OCI-LY3 (cell line): ENCODE results near the gene NEK2.
A peak's percentile ranks its signal among the peaks of the same experiment; 100 is the strongest.

Experiments used
- H2AFZ ChIP-seq: fragments of 200-600, 300-600 bp; shearing (Covaris generic); 2 replicates; pipeline ENCODE4 v1.6.0; 2014; ENCODE audit warnings: antibody characterized with exemption, low read depth, low read length
- H3K27ac ChIP-seq: fragments of 200-600, 300-600 bp; sonication (generic); 2 replicates; pipeline ENCODE4 v1.5.1; 2014; ENCODE audit warnings: mild to moderate bottlenecking, low read length, moderate library complexity, mixed read lengths
- H3K27me3 ChIP-seq: fragments of 200-600, 300-600 bp; sonication (generic); 2 replicates; pipeline ENCODE4 v1.6.1; 2014; ENCODE audit warnings: low read depth, low read length, mixed read lengths
- H3K36me3 ChIP-seq: fragments of 200-600, 300-600 bp; sonication (generic); replicated peaks from 2 replicates; pipeline ENCODE3; 2014; ENCODE audit warnings: low read depth, low read length, mixed read lengths
- H3K4me1 ChIP-seq: fragments of 300-600, 200-600 bp; sonication (generic); 2 replicates; pipeline ENCODE4 v1.6.1; 2014; ENCODE audit warnings: low read length, mixed read lengths
- H3K4me2 ChIP-seq: fragments of 200-600, 300-600 bp; sonication (generic); 2 replicates; pipeline ENCODE4 v1.6.1; 2014; ENCODE audit warnings: low read length, mixed read lengths
- H3K4me3 ChIP-seq: fragments of 300-600, 200-600 bp; sonication (generic); 2 replicates; pipeline ENCODE4 v1.5.1; 2014; ENCODE audit warnings: antibody characterized with exemption, mild to moderate bottlenecking, low read length, moderate library complexity
- H3K79me2 ChIP-seq: fragments of 300-600, 200-600 bp; shearing (Covaris generic); 2 replicates; pipeline ENCODE4 v1.6.1; 2014; ENCODE audit warnings: mild to moderate bottlenecking, low read length, mixed read lengths
- H3K9ac ChIP-seq: fragments of 300-600, 200-600 bp; shearing (Covaris generic); 2 replicates; pipeline ENCODE4 v1.6.0; 2014; ENCODE audit warnings: mild to moderate bottlenecking, low read length, moderate library complexity
- H3K9me3 ChIP-seq: fragments of 200-600, 300-600 bp; shearing (Covaris generic); 2 replicates; pipeline ENCODE4 v1.6.1; 2014; ENCODE audit warnings: low read length, mixed read lengths; ENCODE audit not compliant: insufficient read depth
- H4K20me1 ChIP-seq: fragments of 200-600, 300-600 bp; sonication (generic); 2 replicates; pipeline ENCODE4 v1.6.1; 2016; ENCODE audit warnings: low read length, mixed read lengths; ENCODE audit not compliant: insufficient read depth
- CTCF ChIP-seq: fragments of 200-600, 300-600 bp; sonication (generic); IDR thresholded peaks from 2 replicates; pipeline ENCODE4 v1.5.1; 2014; ENCODE audit warnings: antibody characterized with exemption, low read length, low read depth
- EZH2phosphoT487 ChIP-seq: fragments of 200-600 bp; shearing (Covaris generic); IDR thresholded peaks from 2 replicates; pipeline ENCODE4 v1.6.1; 2018; ENCODE audit warnings: antibody characterized with exemption, mixed run types, low read depth

Gene NEK2

DNA sequence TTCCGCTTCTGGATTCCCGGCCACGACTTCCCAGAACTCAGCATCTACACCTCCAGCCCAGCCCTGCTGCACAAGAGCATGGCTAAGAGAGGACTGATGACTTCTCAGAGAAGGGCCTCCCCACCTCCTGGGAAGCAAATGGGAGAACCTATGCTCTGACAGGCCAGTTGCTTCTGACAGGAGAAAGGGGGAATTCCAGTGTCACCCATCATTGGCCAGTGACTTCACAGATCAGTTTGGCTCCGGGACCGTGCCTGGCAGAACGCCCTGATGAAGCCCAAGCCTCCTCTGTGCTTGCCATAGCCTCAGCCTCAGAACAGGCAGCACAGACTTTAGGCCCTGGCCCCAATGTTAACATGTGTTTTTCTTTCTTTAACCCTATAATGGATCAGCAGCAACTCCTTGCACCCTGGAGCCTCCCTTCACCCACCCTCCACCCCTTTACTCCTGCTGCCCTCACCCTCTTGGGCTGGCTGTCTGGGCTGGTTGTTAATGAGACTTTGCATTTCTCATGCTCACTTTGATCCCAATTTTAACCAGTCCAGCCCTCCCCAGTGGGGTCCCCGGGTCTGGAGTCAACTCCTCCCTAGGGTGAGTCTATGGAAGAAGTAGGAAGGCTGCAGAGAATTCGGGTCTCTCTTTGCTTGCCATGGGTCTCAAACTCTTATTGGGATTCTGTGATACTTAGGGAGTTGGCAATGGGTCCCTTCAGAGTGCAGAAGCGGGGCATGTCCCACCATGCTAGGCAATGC lies 53.8 kb downstream of the NEK2 start:
- no peak for TF ChIP-seq CTCF
- no peak for TF ChIP-seq EZH2phosphoT487
- Histone ChIP-seq H3K9me3 (no peaks in the 10 kb centered on the region), H3K4me1 (no peaks in the 10 kb centered on the region), H3K79me2 (no peaks in the 10 kb centered on the region), H3K4me3 (no peak overlapping the region), H3K4me2 (no peak overlapping the region), H2AFZ (no peak overlapping the region), H3K36me3 (no peaks in the 10 kb centered on the region), H3K9ac (no peak overlapping the region), H4K20me1 (no peaks in the 10 kb centered on the region), H3K27ac (no peak overlapping the region), H3K27me3 (0 out of 2 replicates have a peak, but pooled peaks cover 2% of the 10 kb centered on the region)

GRCh38 chr1:211620097-211620496 lies 55.3 kb downstream of the NEK2 start:
- no peaks in the 10 kb centered on the region for H4K20me1 ChIP-seq
- no peaks in the 10 kb centered on the region for H3K4me1 ChIP-seq
- no peaks in the 10 kb centered on the region for H3K36me3 ChIP-seq
- no peaks in the 10 kb centered on the region for H3K9me3 ChIP-seq
- H3K27me3 ChIP-seq = 0 out of 2 replicates have a peak, but pooled peaks cover 2% of the 10 kb centered on the region
- H3K79me2 ChIP-seq = no peaks in the 10 kb centered on the region
- H3K4me2 ChIP-seq = no peak overlapping the region
- H3K27ac ChIP-seq = no peak overlapping the region
- H2AFZ ChIP-seq = no peak overlapping the region
- no peak overlapping the region for H3K4me3 ChIP-seq
- no peak overlapping the region for H3K9ac ChIP-seq
- TF ChIP-seq EZH2phosphoT487 (no peak), CTCF (no peak)

DNA sequence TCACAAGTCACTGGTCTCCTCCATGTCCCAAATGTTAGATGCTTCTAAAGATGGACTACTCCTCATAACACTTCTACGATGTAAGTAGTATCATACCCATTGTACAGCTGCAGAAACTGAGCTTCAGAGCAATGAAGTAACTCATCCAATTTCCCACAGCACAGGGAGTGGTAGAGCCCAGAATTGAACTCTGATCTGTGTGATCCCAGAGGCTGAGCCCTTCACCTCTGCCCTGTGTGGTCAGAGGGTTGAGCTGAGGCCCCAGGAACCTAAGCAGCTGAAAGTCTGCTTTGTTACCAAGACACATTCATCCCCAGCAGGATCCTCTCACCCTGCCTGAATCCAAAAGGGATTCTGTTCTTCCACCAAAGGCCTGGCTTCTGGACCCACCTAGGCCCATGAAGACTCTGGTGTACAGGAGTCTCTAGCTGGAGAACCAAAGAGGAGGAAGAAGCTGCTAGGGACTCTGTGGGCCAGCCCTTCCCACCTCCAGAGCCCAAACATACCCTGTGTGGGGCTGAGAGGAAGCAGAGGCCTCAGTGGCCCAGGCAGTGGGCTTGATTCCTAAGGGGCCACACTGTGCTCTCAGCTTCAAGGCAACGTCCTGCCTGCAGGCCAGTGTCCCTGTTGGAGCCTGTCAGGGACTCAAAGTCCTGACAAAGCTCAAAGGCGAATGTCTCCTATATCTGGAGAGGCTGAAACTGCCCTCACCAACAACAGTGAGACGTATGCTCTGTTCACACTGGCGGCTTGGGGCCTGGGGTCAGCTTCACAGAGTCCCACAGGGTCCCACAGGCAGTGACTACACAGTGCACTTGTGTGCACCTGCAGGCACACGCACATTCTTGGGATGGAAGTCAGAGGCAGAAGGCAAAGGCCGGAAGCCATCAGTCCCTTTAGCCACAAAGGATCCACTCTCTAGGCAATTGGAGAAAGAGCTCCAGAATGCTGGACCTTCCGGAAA lies 56.1 kb downstream of the NEK2 start:
- Histone ChIP-seq H3K4me1 (no peaks in the 10 kb centered on the region), H3K9me3 (no peaks in the 10 kb centered on the region), H4K20me1 (no peaks in the 10 kb centered on the region), H3K4me3 (no peak overlapping the region), H2AFZ (no peak overlapping the region), H3K9ac (no peak overlapping the region), H3K36me3 (no peaks in the 10 kb centered on the region), H3K27me3 (0 out of 2 replicates have a peak, but pooled peaks cover 2% of the 10 kb centered on the region), H3K79me2 (no peaks in the 10 kb centered on the region), H3K27ac (no peak overlapping the region), H3K4me2 (no peak overlapping the region)
- TF ChIP-seq EZH2phosphoT487 (no peak), CTCF (no peak)

GRCh38 chr1:211616965-211617297 lies 58.5 kb downstream of the NEK2 start:
- no peak overlapping the region for H3K4me2 ChIP-seq

More at GRCh38 chr1:211616965-211617297, 58.5 kb downstream of the NEK2 start:
- H3K4me1 ChIP-seq = no peaks in the 10 kb centered on the region
- no peak overlapping the region for H3K9ac ChIP-seq
- no peak overlapping the region for H3K27ac ChIP-seq
- no peak overlapping the region for H3K4me3 ChIP-seq
- peak overlapping the region; percentile 93; the same call in 1 of the 2 replicates for H2AFZ ChIP-seq
- no peaks in the 10 kb centered on the region for H3K27me3 ChIP-seq
- no peak for TF ChIP-seq CTCF
- TF ChIP-seq EZH2phosphoT487 = no peak
- no peaks in the 10 kb centered on the region for H3K9me3 ChIP-seq
- no peaks in the 10 kb centered on the region for H4K20me1 ChIP-seq
- H3K36me3 ChIP-seq = no peaks in the 10 kb centered on the region
- H3K79me2 ChIP-seq = no peaks in the 10 kb centered on the region
